ENCODE results near the gene TOX3. TPM values are rescaled to one million over a fixed set of nuclear protein-coding genes. Genes with fewer than 3 reads are reported as not detected.

TOX3 gene
- total and polyA plus RNA-seq, 2 of the 13 experiments (the other 11 are each of a cell fraction or from before 2014, with no cell fraction given): 14.5 to 98.6 TPM

GRCh38 chr16:52548261-52549010, 1.5 kb upstream of the TOX3 start (continued):
- TF ChIP-seq ATF4 (CRISPR knock-in tag; IDR thresholded peaks at IDR 0.05): peak in 1 of 2 experiments; percentile 37; a peak in 1 of 4 replicates
- peak; percentile 34; the same call in 1 of the 2 replicates for TF ChIP-seq FOSL2 (CRISPR knock-in tag; IDR thresholded peaks at IDR 0.05)
- TF ChIP-seq ZNF484 (CRISPR knock-in tag; IDR thresholded peaks at IDR 0.05; ENCODE audit: borderline replicate concordance, low read depth): no peak
- no peak for TF ChIP-seq ZNF589 (CRISPR knock-in tag; conservative IDR thresholded peaks at IDR 0.05)
- no peak for TF ChIP-seq PPARG (CRISPR knock-in tag; conservative IDR thresholded peaks at IDR 0.05)
- TF ChIP-seq SIX4 (CRISPR knock-in tag; IDR thresholded peaks at IDR 0.05): no peak
- TF ChIP-seq EEA1 (CRISPR knock-in tag; IDR thresholded peaks at IDR 0.05; ENCODE audit: borderline replicate concordance): no peak
- no peak for TF ChIP-seq ZIK1 (CRISPR knock-in tag; IDR thresholded peaks at IDR 0.05; ENCODE audit: borderline replicate concordance, low read depth)
- TF ChIP-seq HHEX (CRISPR knock-in tag; IDR thresholded peaks at IDR 0.05): no peak
- TF ChIP-seq FOXK1 (CRISPR knock-in tag; IDR thresholded peaks at IDR 0.05; ENCODE audit: borderline replicate concordance, low read depth): 0 out of 2 replicates have a peak, but pooled peaks have one; percentile 12
- TF ChIP-seq RELA (CRISPR knock-in tag; IDR thresholded peaks at IDR 0.05): 0 out of 2 replicates have a peak, but pooled peaks have one; percentile 29
- 0 out of 2 replicates have a peak, but pooled peaks have one; percentile 50 for TF ChIP-seq ZNF331 (CRISPR knock-in tag; IDR thresholded peaks at IDR 0.05)
- no peak for TF ChIP-seq SP140L (CRISPR knock-in tag; IDR thresholded peaks at IDR 0.05; ENCODE audit: borderline replicate concordance)
- no peak for TF ChIP-seq ZMYM2 (CRISPR knock-in tag; IDR thresholded peaks at IDR 0.05)
- TF ChIP-seq HMG20B (CRISPR knock-in tag; conservative IDR thresholded peaks at IDR 0.05): peak; percentile 18; the same call in 1 of the 2 replicates
- TF ChIP-seq RARG (CRISPR knock-in tag; IDR thresholded peaks at IDR 0.05; ENCODE audit: low read depth): 0 out of 2 replicates have a peak, but pooled peaks have one; percentile 30
- 0 out of 2 replicates have a peak, but pooled peaks have one; percentile 16 for TF ChIP-seq KLF9 (CRISPR knock-in tag; IDR thresholded peaks at IDR 0.05; ENCODE audit: low read depth)
- TF ChIP-seq ZNF614 (CRISPR knock-in tag; IDR thresholded peaks at IDR 0.05; ENCODE audit: borderline replicate concordance): no peak; the same call in 1 of the 2 replicates
- peak; percentile 98 for TF ChIP-seq ZNF263 (CRISPR knock-in tag; IDR thresholded peaks at IDR 0.05)
- no peak for TF ChIP-seq SOX6 (IDR thresholded peaks at IDR 0.05)
- peak; percentile 53 for TF ChIP-seq SOX6 (CRISPR knock-in tag; IDR thresholded peaks at IDR 0.05)
- TF ChIP-seq NFIB (CRISPR knock-in tag; IDR thresholded peaks at IDR 0.05; ENCODE audit: borderline replicate concordance): no peak
- 0 out of 2 replicates have a peak, but pooled peaks have one; percentile 31 for TF ChIP-seq GTF3A (CRISPR knock-in tag; conservative IDR thresholded peaks at IDR 0.05)
- TF ChIP-seq ZNF326 (CRISPR knock-in tag; IDR thresholded peaks at IDR 0.05; ENCODE audit: borderline replicate concordance): no peak
- TF ChIP-seq SMAD3 (CRISPR knock-in tag; IDR thresholded peaks at IDR 0.05): 0 out of 2 replicates have a peak, but pooled peaks have one; percentile 53
- no peak for TF ChIP-seq RXRA (CRISPR knock-in tag; IDR thresholded peaks at IDR 0.05)
- TF ChIP-seq ZNF362 (CRISPR knock-in tag; IDR thresholded peaks at IDR 0.05; ENCODE audit: borderline replicate concordance): no peak
- peak; percentile 35; the same call in 1 of the 2 replicates for TF ChIP-seq GATAD2A (CRISPR knock-in tag; IDR thresholded peaks at IDR 0.05)
- TF ChIP-seq ZNF382 (CRISPR knock-in tag; IDR thresholded peaks at IDR 0.05; ENCODE audit: borderline replicate concordance): no peak
- TF ChIP-seq FOXP1 (IDR thresholded peaks at IDR 0.05): no peak
- TF ChIP-seq FOXP1 (CRISPR knock-in tag; IDR thresholded peaks at IDR 0.05): peak; percentile 9; the same call in 1 of the 2 replicates
- peak; percentile 41; the same call in 1 of the 2 replicates for TF ChIP-seq MAX (IDR thresholded peaks at IDR 0.05)
